Suppressor macrophage treated with lipopolysaccharide for 1 hour (primary cell): ENCODE data around the gene MYEOV.

ENCODE experiments used
- DNase-seq, 3 donors: peaks; one replicate each; pipeline ENCODE4 v3.0.0-alpha.2; 2020 to 2022

MYEOV gene

GRCh38 chr11:69287968-69288882 lies 5.7 kb upstream of the MYEOV start:
- no peak for DNase-seq

GRCh38 chr11:69288883-69289242 lies 5.1 kb upstream of the MYEOV start:
- no peak for DNase-seq

- DNase-seq, result no peak
Observed at GRCh38 chr11:69290806-69291205, 3.1 kb upstream of the MYEOV start.

GRCh38 chr11:69291459-69292110 lies 2.4 kb upstream of the MYEOV start:
- DNase-seq, result no peak

- DNase-seq, result peak; percentile 45 to 71 (median 56)
Observed at GRCh38 chr11:69292221-69292648, 1.7 kb upstream of the MYEOV start.

GRCh38 chr11:69293087-69293486 lies 868 bp upstream of the MYEOV start:
- DNase-seq, result peak in 2 of 3 donors; percentile 29 to 31

- no peak for DNase-seq
Observed at GRCh38 chr11:69294571-69295078, 670 bp downstream of the MYEOV start.

GRCh38 chr11:69295079-69295994 lies 1.4 kb downstream of the MYEOV start:
- no peak for DNase-seq

- peak; percentile 86 to 89 (median 88) for DNase-seq
Observed at GRCh38 chr11:69295995-69296889, 2.3 kb downstream of the MYEOV start.

- DNase-seq, result peak; percentile 99
Observed at GRCh38 chr11:69296890-69297786, 3.2 kb downstream of the MYEOV start.

- peak; percentile 97 to 99 (median 98) for DNase-seq
Observed at GRCh38 chr11:69297787-69298266, 3.9 kb downstream of the MYEOV start.

- DNase-seq, result peak; percentile 96 to 99 (median 97)
Observed at GRCh38 chr11:69298267-69299022, 4.5 kb downstream of the MYEOV start.

- no peak for DNase-seq
Observed at GRCh38 chr11:69299023-69299461, 5.1 kb downstream of the MYEOV start.

- no peak for DNase-seq
Observed at GRCh38 chr11:69299572-69299971, 5.6 kb downstream of the MYEOV start.

- peak; percentile 89 to 93 (median 90) for DNase-seq
Observed at GRCh38 chr11:69300120-69301060, 6.4 kb downstream of the MYEOV start.

GRCh38 chr11:69301081-69301454 lies 7.1 kb downstream of the MYEOV start:
- no peak for DNase-seq

GRCh38 chr11:69301455-69302401 lies 7.8 kb downstream of the MYEOV start:
- peak; percentile 67 to 71 (median 68) for DNase-seq
